HG03469 (cell line): ENCODE results near the gene ASH1L.
"Not testable (repeated sequence)": the region's sequence is repeated elsewhere in the genome, so short reads cannot be mapped to it uniquely, and the experiment has no call there.

Source experiments
- ATAC-seq: cut with Tn5 transposase; IDR thresholded peaks from one replicate; pipeline ENCODE4 v1.9.1; 2021; ENCODE audit warnings: mild to moderate bottlenecking, moderate library complexity, moderate number of reproducible peaks; ENCODE audit not compliant: unreplicated experiment

Gene ASH1L

DNA sequence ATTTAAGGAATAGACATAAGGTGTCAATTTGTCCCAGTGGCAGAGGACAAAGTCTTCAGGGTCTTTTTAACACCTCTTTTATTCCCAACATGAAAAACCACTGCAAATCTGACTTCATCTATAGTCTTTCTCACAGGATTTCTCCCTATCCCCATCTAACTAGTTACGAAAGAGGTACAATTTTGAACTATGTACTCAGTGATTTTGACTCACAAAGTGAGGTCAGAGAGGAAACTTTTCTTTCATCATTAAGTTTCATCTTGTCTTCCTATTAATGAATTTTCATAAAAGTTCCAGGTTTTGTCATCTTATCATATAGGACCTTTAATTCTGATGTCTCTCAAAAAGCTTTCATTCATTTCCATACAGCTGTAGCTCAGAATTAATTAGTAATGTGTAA lies 63.3 kb downstream of the ASH1L start:
- no peak for ATAC-seq

DNA sequence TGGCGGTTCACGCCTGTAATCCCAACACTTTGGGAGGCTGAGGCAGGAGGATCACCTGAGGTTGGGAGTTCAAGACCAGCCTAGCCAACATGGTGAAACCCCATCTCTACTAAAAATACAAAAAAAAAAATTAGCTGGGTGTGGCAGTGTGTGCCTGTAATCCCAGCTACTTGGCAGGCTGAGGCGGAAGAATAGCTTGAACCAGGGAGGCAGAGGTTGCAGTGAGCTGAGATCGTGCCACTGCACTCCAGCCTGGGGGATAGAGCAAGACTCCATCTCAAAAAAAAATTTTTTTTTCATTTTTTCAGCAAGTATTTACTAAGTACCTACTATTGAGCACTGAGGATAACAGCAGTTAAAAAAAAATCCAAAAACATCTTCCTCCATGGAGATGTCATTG lies 69.0 kb downstream of the ASH1L start:
- not testable (repeated sequence) for ATAC-seq

DNA sequence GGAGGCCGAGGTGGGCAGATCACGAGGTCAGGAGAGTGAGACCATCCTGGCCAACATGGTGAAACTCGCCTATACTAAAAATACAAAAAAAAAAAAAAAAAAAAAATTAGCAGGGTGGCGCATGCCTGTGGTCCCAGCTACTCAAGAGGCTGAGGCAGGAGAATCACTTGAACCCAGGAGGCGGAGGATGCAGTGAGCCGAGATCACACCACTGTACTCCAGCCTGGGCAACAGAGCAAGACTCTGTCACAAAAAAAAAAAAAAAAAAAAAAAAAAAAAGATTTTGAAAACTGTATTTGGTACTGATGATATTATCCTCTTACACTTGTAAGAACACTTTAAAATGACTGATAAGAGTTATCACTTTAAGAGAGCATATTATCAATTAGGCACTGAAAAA lies 74.2 kb downstream of the ASH1L start:
- ATAC-seq = not testable (repeated sequence)

DNA sequence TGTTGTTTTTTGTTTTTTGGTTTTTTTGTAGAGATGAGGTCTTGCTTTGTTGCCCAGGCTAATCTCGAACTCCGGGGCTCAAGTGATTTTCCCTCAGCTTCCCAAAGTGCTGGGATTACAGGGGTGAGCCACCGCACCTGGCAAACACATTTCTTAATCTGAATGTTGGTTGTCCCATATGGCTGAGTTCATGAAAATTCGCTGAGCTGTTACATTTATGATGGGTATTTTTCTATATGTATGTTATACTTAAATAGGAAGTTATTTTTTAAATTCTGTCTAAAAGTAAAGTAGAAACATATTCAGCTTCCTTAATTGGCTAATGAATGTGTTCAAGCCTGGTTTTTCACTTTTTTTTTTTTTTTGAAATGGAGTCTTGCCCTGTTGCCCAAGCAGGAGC lies 75.1 kb downstream of the ASH1L start:
- ATAC-seq = no peak

DNA sequence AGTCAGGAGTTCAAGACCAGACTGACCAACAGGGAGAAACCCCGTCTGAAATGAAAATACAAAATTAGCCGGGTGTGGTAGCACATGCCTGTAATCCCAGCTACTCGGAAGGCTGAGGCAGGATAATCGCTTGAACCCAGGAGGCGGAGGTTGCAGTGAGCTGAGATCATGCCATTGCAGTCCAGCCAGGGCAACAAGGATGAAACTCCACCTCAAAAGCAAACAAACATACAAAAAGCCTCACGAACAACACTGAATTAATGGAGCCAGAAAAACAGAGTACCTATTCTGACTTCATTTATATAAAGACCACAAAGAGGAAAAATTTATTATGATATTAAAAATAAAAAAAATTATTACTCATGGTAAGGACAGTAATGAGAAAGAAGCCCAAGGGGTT lies 75.7 kb downstream of the ASH1L start:
- not testable (repeated sequence) for ATAC-seq

DNA sequence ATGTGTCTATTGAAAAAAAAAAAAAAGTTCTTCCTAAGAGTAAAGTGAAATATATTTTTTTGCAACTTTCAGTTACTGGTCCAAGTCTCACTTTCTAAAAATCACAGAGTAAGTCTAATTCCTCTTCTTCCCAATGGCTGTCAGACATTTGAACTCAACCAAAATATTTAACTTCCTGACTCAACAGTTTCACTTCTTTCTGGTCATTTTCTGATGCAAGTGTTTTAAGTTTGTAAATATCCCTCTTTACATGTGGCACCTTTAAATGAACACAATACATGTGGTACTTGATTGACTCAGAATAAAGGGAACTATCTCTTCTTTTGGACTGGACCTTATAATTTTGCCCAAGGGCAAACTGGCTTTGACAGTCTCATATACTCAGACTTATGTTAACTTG lies 76.7 kb downstream of the ASH1L start:
- no peak for ATAC-seq

DNA sequence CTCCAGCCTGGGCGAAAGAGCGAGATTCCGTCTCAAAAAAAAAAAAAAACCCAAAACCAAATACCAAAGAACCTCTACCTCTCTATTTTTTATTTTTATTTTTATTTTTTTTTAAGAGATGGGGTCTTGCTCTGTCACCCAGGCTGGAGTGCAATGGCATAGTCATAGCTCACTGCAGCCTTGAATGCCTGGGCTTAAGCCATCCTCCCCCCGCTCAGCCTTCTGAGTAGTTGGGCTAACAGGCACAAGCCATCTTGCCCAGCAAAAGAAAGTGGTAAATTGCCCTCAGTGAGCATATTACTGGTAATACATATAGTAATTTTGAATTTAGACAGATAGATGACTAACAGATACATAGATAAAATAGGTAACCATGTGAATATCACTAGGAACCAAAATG lies 77.4 kb downstream of the ASH1L start:
- ATAC-seq = no peak

DNA sequence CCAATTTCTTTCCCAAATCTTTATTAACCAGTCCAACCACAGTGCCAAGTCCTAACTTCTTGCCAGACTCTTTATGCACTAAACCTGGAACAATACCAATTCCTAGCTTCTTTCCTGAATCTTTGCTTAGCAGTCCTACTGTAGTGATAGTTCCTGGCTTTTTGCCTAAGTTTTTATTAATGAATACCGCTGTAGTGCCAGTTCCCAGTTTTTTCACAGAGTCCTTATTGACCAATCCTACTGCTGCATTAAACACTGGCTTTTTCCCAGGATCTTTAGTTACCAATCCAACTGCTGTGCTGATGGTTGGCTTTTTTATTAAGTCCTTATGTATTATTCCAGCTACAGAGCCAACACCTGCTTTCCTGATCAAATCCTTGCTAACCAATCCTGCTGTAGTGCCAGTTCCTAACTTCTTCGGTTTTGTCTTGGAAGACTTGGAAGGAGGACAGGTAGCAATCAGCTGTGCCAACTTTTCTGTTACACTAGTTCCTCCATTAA lies 80.8 kb downstream of the ASH1L start:
- no peak for ATAC-seq

DNA sequence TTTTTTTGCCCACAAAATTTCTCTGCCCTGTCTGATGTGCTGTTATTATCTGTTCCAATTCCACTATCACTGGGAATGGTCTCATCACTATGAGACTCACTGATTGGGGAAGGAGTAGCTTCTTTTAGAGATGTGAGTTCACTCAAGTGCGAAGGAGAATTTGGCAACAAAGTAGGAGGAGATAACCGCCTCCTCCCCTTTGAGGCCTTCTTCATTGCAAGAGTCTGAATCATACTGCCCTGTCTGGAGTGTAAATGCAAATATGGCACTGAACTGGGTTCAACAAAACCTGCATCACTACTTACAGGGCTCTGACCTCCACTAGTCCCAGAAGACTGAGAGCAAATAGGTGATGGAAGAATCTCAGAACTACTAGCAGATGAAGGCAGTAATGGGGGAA lies 83.4 kb downstream of the ASH1L start:
- ATAC-seq = no peak

DNA sequence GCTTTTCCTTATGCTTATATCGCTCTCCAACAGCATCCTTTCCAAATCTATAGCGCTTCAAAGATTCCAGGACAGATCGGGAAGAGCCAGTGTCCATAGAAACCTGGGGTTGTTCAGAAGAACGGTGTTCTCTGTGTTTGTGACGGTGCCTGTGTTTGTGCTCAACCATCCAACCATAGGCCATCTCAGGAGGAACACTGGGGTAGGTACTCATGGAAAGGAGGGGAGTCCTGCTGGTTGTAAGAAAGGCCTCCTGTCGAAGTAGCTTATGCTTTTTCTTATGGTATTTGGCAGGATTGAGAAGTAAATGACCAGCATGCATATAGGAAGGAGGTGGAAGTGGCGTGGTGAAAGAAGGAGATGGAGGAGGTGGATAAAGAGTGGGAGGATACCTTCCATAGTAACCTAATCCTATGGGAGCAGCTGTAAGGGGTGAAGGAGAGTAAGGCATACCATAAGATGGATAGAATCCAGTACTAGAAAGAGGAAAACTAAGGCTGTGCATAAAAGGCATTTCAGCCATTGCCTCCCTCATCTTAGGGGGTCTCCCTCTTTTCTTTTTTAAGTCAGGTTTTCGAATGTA lies 84.2 kb downstream of the ASH1L start:
- no peak for ATAC-seq

DNA sequence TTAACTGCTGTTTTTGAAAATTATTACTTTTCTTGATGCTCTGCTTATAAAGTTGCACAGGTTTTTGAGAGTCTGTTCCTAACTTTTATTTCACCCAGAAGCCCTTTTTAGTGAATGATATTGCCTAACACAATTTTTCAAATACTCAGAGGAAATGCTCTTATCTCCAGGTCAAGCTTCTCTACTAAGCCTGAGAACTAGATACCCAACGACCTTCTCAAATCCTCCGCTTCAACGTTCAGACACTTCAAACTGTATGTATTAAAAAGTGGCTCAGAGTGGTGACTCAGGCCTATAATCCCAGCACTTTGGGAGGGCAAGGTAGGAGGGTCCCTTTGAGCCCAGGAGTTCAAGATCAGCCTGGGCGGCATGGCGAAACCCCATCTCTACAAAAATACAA lies 88.5 kb downstream of the ASH1L start:
- ATAC-seq = no peak

DNA sequence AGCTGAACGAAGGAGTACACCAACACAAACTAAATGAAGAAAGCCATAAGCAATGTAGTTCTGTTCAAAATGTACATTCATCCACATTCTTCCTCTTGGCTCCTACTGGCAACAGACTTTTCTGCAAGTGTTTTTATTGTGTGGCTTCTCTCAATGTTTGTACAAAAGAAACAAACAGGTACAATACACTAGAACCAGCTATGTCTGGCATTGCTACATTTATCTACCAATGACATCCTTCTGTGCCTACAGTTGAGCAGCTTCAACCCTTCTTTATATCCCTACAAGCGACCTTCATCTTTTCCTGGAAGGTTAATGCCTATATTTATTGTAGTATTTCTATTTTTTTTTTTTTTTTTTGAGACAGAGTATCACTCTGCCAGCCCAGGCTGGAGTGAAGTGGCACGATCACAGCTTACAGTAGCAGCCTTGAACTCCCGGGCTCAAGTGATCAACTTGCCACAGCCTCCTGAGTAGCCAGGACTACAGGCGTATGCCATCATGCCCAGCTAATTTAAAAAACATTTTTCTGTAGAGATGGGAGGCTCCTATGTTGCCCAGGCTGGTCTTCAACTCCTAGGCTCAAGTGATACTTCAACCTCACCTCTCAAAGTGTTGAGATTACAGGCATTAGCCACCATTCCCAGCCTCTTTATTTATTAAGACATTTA lies 89.3 kb downstream of the ASH1L start:
- ATAC-seq = no peak

DNA sequence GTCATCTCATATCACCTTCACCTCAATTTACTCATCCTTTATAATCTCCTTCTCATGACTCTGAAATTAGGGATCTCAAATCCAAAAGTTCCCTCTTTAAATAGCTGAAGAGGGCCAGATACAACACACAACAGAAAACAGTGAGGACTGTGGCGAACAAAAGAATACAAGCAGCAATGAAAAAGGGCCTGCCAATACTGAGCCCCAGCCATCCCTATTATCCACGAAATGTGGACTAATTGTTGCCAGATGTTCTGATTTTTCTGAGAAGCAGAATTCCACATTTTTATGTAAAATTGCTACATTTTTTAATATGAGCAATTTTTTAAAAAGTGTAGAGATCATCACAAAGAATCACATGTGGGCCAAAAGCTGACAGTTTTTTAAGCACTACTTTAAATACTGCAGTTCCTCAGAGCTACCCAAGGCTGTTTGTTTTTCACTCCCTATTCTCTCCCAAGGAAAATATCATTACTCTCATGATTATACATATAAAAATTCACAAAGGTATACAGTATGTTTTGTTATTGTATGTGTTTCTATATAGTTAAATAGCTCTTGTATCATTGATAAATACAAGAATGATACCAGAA lies 90.0 kb downstream of the ASH1L start:
- ATAC-seq = no peak

DNA sequence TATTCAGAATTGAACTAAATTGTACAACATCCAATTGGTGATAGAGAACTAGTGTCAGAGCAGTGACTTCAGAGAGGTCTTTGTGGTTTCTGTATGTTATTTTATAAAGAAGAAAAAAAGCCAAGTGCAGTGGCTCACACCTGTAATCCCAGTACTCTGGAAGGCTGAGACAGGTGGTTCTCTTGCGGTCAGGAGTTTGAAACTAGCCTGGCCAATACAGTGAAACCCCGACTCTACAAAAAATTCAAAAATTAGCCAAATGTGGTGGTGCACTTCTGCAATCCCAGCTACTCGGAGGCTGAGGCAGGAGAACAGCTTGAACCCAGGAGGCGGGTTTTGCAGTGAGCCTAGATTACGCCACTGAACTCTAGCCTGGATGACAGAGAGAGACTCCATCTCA lies 90.7 kb downstream of the ASH1L start:
- no peak for ATAC-seq

DNA sequence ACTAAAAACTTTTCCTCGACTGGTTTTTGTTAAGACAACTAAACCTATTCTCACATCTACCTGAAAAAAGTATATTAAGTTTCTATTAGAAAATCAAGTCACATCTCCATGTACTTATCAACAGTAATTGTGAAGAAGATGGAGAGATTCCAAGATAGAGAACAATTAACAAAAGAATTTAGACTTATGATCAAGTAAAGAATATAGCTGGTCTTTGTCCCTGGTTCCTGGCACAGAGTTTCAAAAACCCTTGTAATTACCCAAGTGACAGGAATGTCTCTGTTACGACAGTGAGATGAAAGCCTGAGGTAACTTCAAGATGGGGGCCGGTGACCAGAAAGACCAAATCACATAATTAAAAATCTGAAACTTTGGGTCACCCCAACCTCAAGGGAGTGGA lies 91.6 kb downstream of the ASH1L start:
- no peak for ATAC-seq

DNA sequence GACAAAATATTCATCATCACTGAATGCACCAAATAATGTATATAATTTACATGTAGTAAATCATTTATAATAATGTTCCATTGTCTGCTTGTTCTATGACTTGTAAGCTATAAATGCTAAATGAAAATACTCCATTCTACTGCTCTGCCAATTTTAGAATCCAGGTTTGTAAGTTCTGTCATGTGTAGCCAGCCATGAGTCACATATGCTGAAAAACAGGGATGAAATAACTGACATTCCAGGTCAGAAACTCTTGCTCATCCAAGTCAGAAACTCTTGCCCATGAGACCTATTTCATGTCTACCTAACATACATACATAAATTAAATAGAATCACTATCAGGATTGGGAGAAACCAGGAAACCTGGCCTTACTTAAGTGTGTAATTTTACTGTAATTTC lies 95.6 kb downstream of the ASH1L start:
- no peak for ATAC-seq

DNA sequence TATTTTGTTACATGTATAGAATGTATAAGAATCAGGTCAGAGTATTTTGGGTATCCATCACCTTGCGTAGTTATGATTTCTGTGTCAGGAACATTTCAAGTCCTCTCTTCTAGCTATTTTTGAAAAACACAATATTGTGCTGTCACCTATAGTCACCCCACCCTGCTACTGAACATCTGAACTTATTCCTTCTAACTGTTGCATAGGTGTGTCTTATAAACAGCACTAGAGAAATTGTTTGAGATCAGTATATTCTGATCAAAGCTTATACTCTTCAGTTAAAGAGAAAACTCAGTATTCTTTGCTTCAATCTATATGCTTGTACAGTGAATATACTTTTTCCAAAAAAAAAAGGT lies 96.0 kb downstream of the ASH1L start:
- ATAC-seq = no peak

DNA sequence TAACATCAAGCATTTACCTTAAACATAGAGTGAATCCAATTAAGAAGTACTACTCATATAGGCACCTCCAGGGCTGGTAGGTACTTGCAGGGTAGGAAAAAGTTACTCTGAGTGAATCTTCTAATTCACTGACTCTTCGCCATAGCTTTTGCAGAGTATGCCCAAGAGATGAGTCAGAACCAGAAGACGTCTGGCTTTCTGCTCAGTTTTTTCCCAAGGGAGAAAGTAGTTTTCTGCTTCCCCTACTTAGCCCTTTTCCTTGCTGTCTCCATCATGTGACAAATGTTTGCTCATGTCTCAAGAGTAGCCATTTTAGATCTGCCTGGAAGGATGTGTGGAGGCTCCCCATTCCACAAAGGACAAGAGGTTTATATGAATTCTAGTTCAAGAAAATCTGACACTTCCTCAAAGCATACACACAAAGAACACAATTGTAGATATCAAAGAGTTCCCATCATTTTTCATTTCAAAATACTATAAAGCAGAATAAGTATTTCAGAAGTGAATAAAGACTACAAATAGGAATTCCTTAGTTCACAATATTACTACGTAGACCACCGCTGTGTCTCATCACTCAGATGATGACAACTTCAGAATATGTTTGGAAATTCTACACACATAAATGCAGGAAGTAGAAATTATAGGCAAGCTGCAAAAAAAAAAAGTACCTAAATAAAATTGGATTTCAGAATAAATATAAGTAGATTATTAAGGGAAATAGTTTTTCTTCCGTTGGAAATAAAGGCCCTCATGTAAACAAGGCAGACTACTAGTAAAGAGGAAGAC lies 98.5 kb downstream of the ASH1L start:
- ATAC-seq = no peak

DNA sequence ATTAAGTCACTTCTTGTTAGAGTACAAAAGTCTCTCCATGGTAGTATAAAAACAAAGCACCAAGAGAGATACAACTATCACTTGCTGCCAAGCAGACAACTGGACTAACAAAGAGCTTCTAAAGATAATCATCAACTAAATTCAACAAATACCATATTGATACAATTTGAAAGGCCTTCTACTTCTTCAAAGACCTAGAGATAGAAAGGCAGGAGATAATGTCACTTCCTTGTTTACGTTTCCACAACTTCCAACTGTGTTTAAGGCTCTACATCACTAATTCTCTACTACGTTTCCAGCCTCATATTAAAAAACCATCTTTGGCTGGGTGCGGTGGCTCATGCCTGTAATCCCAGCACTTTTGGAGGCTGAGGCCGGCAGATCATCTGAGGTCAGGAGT lies 104.5 kb downstream of the ASH1L start:
- ATAC-seq = no peak

DNA sequence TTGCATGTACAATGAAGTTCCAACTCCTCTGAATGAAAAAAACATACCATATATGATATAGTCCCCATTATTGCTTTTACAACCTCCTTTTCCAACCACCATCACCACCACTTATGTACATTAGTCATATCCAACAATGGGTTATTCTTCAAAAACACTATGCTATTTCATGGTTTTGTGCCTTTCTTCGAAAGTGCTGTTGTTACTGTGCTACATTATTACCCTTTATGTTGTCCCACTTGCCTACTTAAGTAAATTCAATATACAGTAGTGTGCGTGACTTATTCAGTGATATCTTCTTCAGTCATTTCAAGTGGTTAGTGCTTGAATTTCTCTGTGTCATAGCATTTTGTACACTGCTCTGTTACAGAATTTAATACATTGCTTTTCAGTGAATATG lies 105.3 kb downstream of the ASH1L start:
- no peak for ATAC-seq

DNA sequence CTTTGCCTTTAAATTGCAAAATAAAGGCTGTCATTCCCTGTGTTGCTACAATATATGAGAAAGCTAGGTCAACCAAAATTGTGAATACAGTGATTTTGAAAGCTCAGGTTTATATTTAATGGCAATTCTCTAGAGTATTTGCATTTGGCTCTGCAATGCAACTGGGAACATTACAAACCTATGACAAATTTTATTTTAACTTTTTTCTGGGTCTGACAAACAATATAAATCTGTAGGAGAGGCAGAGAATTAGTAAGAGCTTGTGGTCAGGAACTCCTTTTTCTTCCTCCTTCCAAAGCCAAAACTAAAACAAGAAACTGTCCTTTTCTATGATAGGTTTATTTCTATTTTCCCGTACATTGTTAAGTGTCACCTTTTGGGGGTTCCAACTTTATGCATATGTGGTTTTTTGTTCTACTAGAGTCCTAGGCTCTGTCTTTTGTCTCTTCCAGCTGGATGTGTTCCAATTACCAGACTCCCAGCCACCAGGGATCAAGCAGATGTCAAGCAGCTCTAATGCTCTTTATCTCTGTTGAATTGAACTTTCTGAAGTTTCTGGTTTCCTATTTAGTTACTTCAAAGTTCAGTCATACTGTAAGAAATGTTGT lies 106.9 kb downstream of the ASH1L start:
- no peak for ATAC-seq
